GM12878 (cell line): ENCODE data around the gene CCDC201.
"Not testable (repeated sequence)": the region's sequence is repeated elsewhere in the genome, so short reads cannot be mapped to it uniquely, and the experiment has no call there.

Experiments used
- BACH1 ChIP-seq: fragments of 450-650 bp; IDR thresholded peaks from 2 replicates; pipeline ENCODE4 v1.6.1; 2017; ENCODE audit warnings: mild to moderate bottlenecking, borderline replicate concordance
- CTCF ChIP-seq, 3 experiments: IDR thresholded peaks in 2 of 3; conservative IDR thresholded peaks in 1 of 3; 2 replicates each; pipeline ENCODE4 v1.5.1; 2011; ENCODE audit warnings: low read depth in 3 of 3, low read length in 3 of 3, mild to moderate bottlenecking in 3 of 3, control low read depth in 2 of 3, moderate library complexity in 2 of 3, inconsistent platforms in 1 of 3, mixed read lengths in 1 of 3; ENCODE audit not compliant: control insufficient read depth in 2 of 3, insufficient read depth in 1 of 3; ENCODE audit errors: extremely low read depth in 1 of 3
- ELK1 ChIP-seq: IDR thresholded peaks from 2 replicates; pipeline ENCODE4 v1.6.1; 2012; ENCODE audit warnings: low read depth, low read length, improper control_type of control experiment
- MTA2 ChIP-seq: fragments of 450-650 bp; IDR thresholded peaks from 2 replicates; pipeline ENCODE4 v1.6.1; 2016; ENCODE audit warnings: low read depth, mild to moderate bottlenecking, moderate library complexity
- POLR2AphosphoS2 ChIP-seq: IDR thresholded peaks from 2 replicates; pipeline ENCODE4 v1.6.1; 2011; ENCODE audit warnings: low read depth, mild to moderate bottlenecking, low read length, improper control_type of control experiment, moderate library complexity
- TAF1 ChIP-seq: IDR thresholded peaks from 2 replicates; pipeline ENCODE4 v1.6.1; 2011; ENCODE audit warnings: mild to moderate bottlenecking, low read depth, low read length, borderline replicate concordance
- ZNF24 ChIP-seq: fragments of 450-650 bp; IDR thresholded peaks from 2 replicates; pipeline ENCODE4 v1.6.1; 2017; ENCODE audit warnings: antibody characterized with exemption, mild to moderate bottlenecking

- TF ChIP-seq BACH1; POLR2AphosphoS2; ELK1; CTCF (IDR thresholded peaks at IDR 0.05 in 2 of 3, conservative IDR thresholded peaks at IDR 0.05 in 1 of 3; ENCODE audit: control insufficient read depth in 2 of 3, extremely low read depth in 1 of 3, insufficient read depth in 1 of 3, low read depth in 3 of 3, low read length in 3 of 3); TAF1; ZNF24; MTA2: not testable (repeated sequence)
Measured at GRCh38 chr7:45826550-45826949, 46.3 kb downstream of the CCDC201 start.
